Subcutaneous adipose tissue (tissue), 4 donors: ENCODE results near the gene STAT5B. TPM values are rescaled to one million over a fixed set of nuclear protein-coding genes. Genes with fewer than 3 reads are reported as not detected.

Experiments used
- total RNA-seq, 4 donors: library from RNA; depleted of rRNA; stranded (reverse); fragments of >200 nt; gene quantifications; one replicate each; pipeline ENCODE4 v1.1.0, GENCODE V29; 2016
- TF ChIP-seq, protein P1 (sequence below): fragments of 450-650 bp; IDR thresholded peaks from one replicate; pipeline ENCODE4 v1.5.1; 2016; ENCODE audit warnings: low read depth, mild to moderate bottlenecking, control low read depth, antibody characterized with exemption, moderate library complexity

STAT5B gene
- total RNA-seq, 4 donors from 2014 or later = 87.6 to 200 (median 113) TPM

DNA sequence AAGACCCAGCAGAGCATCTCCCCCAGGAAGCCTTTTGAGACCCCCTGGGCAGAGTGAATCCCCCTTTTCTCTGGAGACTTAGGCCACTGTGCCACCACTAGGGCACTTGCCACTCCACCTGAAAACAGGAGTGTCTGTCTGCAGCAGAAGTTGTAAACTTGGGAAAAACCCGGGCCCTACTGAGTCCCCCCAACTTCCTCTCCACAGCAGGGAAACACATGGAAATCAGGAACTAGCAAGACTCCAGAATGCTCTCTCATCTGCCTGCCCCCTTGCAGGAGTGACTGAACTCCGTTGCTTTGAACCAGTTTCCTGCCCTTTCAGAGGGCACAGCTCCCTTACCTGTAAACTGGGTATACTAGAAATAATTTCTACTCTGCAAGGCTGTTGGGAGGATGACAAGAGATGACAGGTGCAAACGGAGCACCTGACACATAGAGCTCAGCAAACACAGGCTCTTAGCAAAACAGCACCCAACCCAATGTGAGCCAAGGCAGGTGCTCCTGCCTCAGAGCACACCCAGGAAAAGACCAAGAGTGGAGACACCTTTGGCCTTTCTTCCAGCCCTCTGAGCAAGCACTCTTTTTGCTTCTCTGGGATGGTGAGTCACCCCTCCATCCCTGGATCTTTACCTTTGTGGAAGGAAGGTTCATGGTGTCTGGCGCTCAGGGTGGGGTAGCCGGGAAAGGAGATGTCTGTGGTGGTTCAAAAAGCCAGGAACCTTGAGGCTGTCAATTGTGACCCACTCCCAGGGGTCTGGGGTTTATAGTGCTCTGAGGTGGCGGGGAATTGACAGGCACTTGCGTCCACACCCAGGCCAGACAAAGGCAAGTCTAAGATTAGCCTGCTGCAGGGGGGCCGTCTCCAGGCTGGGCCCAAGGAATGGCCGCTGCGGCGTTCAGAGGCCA, 91.2 kb downstream of the STAT5B start, which contains the start of gene HCRT:
TSS of gene HCRT (minus strand) at position 740 of the 908 bp plus-strand sequence. CDS start at position 653, 87 bp downstream.
- TF ChIP-seq, protein P1, sequence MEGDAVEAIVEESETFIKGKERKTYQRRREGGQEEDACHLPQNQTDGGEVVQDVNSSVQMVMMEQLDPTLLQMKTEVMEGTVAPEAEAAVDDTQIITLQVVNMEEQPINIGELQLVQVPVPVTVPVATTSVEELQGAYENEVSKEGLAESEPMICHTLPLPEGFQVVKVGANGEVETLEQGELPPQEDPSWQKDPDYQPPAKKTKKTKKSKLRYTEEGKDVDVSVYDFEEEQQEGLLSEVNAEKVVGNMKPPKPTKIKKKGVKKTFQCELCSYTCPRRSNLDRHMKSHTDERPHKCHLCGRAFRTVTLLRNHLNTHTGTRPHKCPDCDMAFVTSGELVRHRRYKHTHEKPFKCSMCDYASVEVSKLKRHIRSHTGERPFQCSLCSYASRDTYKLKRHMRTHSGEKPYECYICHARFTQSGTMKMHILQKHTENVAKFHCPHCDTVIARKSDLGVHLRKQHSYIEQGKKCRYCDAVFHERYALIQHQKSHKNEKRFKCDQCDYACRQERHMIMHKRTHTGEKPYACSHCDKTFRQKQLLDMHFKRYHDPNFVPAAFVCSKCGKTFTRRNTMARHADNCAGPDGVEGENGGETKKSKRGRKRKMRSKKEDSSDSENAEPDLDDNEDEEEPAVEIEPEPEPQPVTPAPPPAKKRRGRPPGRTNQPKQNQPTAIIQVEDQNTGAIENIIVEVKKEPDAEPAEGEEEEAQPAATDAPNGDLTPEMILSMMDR = no peak

DNA sequence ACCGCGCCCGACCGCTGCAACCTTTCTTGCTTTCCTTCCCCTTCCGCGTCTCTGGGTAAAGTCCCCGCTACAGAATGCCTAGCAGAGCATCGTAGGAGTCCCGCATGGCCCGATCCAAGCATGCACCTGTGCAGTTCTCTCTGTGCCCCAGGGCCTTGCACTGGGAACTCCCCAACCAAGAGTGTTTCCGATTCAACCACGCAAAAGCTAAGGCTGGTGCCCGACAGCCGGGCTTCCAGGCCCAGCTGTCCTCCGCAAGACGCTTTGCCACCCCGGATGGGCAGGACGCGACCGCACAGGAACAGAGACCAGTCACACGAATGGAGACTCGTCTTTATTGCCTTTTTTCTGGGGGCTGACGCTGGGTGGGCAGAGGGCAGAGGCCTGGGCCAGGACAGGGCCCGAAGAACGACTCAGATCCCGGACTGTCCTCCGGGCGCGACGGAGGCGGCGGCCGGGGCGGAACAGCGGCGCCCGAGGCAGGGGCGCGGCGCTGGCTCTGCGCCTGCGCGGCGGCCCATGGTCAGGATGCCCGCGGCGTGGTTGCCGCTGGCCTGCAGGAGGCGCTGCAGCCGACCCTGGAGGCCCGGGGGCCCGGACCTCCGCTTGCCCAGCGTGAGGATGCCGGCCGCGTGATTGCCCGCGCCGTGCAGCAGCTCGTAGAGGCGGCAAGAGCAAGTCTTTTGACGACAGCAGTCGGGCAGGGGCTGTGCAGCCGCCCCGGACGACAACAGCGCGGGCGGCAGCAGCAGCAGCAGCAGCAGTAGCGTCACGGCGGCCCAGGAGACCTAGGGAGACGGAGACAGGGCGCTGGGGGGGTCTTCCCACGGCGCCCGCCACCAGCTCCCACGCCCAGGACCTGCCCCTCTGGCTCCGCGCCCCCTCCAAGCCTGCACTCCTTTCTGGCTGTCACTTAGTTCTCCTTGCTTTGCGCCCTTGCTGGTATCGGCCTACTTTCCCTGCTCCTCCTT, 92.2 kb downstream of the STAT5B start:
- TF ChIP-seq, protein P1 = no peak

DNA sequence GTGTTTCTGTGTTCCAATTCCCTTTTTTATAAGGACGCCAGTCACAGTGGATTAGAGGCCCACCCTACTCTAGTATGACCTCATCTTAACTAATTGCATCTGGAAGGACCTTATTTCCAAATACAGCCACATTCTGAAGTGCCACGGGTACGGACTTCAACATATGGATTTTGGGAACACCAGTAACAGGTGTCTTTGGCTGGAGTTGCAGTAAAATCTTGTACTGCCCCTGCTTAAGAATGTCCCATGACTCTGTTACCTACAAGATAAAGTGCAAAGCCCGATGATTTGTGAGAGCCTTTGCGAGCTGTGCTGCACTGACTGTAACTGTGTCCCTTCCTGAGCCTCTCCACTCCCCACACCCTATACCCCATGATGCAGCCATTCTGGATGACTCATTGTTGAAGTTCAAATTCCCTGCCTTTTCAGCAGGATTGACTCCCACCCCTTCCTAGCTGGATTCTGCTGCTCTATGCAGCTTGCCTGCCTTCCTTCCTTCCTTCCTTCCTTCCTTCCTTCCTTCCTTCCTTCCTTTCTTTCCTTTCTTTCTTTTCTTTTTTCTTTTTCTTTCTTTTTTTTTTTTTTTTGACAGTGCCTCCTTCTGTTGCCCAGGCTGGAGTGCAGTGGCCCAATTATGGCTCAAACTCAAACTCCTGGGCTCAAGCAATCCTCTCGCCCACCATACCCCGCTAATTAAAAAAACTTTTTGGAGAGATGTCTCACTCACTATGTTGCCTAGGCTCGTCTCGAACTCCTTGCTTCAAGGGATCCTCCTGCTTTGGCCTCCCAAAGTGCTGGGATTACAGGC, 93.1 kb downstream of the STAT5B start:
- TF ChIP-seq, protein P1 = no peak

DNA sequence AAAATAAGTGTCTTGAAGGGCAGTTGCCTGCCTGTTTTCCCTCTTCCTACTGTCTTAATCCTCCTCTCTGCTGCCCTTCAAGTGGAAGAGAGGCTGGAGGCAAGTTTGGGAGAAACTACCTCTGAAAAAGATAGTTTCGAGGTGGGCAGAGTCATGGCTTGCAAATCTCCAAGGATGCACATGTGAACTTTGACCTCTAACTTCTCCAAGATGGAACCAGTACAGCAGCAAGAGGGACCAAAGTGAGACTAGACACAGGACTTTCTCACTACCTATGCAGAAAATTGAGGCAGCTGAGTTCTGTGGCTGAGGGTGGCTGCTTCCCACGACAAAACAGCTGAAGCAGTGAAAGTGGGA, 94.4 kb downstream of the STAT5B start:
- TF ChIP-seq, protein P1 = no peak

DNA sequence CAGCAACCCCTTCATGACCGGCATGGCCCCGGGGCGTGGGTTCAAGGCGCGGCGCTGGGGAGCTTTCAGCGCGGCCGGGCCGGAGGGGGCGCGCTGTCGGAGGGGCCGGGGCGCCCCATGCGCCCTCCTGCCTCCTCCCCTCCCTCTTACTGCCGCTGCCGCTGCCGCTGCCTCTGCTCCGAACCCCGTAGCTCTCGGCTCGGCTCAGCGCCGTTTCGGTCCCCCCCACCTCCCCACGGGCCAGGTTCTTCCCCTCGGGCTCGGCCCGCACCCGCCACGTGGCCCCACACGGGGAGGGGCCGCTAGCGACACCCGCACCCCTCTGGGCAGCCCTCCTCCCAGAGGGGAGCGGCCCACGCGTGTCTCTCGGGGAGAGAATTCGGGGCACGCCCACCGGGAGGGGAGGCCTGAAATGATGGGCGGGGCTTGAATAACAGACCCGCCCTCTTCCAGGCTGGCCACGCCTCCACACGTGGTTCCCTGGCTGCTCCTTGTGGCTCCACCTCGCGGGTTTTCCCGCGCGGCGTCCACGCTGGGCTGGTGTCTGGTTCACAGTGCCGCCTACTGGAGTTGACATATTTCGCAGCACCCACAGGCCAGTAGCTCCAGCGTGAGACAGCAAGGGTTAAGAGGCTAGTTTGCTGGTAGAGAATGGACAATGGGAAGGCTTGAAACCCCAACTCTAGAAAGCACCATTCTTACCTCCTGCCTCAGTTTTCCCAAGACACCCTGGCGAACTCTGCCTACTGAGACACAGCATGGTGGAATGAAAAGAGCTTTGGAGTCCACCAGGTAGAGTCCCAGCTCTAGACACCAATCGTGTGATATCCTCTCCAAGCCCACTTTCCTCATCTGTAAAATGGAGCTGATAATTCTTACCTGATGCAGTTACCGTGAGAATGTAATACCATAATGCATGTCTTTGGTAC, 95.0 kb downstream of the STAT5B start, which contains the start of gene KCNH4:
TSS of gene KCNH4 (minus strand) at position 221 of the 929 bp plus-strand sequence. CDS start at position 24, 197 bp downstream.
- TF ChIP-seq, protein P1 = no peak

DNA sequence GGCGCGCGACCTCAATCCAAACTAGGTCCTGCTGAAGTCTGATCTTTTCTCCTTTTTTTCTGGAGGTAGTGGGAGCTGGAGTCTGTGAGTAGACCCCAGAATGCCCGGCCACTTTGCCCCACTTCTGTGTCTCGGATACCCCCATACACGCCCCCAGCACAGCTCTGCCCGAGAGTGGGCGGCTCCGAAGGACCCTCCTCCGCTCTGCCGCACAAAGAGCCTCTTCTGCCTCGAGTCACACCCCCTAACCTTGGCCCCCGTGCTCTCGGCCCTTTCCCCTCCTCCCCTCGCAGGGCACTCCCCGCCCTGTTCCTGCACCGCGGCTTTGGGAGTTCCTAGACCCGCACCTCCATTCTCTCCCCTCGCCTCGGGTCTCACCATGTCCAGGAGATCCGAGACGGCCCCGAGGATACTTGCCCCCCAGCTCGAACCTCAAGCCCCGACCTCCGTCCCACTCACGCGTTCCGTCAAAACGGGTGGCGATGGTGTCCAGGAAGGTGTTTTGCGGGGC, 95.7 kb downstream of the STAT5B start:
- TF ChIP-seq, protein P1 = no peak
